Chondrocyte (in vitro differentiated cells): Measurements from ENCODE around the gene RPE. TPM values are rescaled to one million over a fixed set of nuclear protein-coding genes. Genes with fewer than 3 reads are reported as not detected.
A peak's percentile ranks its signal among the peaks of the same experiment; 100 is the strongest.

Experiments
- DNase-seq: peaks from one replicate; pipeline ENCODE4 v3.0.0; 2021; ENCODE audit warnings: mixed read lengths, low spot score
- H3K27ac Mint-ChIP-seq: one replicate; pipeline ENCODE4 v1.8.0; 2021; ENCODE audit warnings: mild to moderate bottlenecking, moderate library complexity, mixed read lengths; ENCODE audit not compliant: unreplicated experiment
- H3K27me3 Mint-ChIP-seq: 2 replicates; pipeline ENCODE4 v1.8.0; 2021; ENCODE audit warnings: low read depth, mixed read lengths
- H3K36me3 Mint-ChIP-seq: 2 replicates; pipeline ENCODE4 v1.8.0; 2021; ENCODE audit warnings: low read depth, mixed read lengths
- H3K4me1 Mint-ChIP-seq: 2 replicates; pipeline ENCODE4 v1.8.0; 2021; ENCODE audit warnings: low read depth, mild to moderate bottlenecking, mixed read lengths
- H3K4me3 Mint-ChIP-seq: one replicate; pipeline ENCODE4 v1.8.0; 2021; ENCODE audit warnings: mild to moderate bottlenecking, moderate library complexity, mixed read lengths; ENCODE audit not compliant: unreplicated experiment
- H3K9me3 Mint-ChIP-seq: 2 replicates; pipeline ENCODE4 v1.8.0; 2021; ENCODE audit warnings: low read depth, mixed read lengths
- total RNA-seq: library from RNA; stranded (reverse); gene quantifications from 3 replicates; pipeline ENCODE4 v1.2.1, GENCODE V29; 2021
- TF ChIP-seq, protein P1 (sequence below): fragments of 200-600 bp; sonication (generic); IDR thresholded peaks from 2 replicates; pipeline ENCODE4 v1.5.0; 2021; ENCODE audit warnings: antibody characterized with exemption, mild to moderate bottlenecking, moderate library complexity

The RPE gene
- total RNA-seq, 1 donor from 2014 or later, result 41.8 TPM

DNA sequence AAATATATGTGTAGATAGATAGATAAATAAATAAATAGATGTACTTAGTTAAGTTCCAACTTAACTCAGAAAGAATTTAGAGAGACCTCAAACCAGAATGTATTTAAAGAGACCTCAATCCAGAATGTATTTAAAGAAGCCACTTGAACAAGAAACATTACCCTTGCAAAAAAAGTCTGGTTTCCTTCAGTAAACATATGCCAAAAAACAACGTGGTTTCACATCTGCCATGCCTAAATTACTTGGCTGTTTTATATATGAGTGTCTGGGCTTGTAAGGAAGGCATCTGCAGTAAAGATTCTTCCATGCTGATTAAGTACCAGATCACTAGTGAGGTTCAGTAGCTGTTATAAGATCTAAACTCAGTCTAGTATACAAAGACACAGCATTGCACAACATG is 29.1 kb upstream of the RPE start:
- Mint-ChIP-seq H3K27me3 (peaks cover 10% of the 10 kb centered on the region), H3K27ac (no peak overlapping the region), H3K4me3 (no peak overlapping the region), H3K36me3 (no peaks in the 10 kb centered on the region), H3K4me1 (no peaks in the 10 kb centered on the region), H3K9me3 (no peaks in the 10 kb centered on the region)
- no peak for DNase-seq
- TF ChIP-seq, protein P1, sequence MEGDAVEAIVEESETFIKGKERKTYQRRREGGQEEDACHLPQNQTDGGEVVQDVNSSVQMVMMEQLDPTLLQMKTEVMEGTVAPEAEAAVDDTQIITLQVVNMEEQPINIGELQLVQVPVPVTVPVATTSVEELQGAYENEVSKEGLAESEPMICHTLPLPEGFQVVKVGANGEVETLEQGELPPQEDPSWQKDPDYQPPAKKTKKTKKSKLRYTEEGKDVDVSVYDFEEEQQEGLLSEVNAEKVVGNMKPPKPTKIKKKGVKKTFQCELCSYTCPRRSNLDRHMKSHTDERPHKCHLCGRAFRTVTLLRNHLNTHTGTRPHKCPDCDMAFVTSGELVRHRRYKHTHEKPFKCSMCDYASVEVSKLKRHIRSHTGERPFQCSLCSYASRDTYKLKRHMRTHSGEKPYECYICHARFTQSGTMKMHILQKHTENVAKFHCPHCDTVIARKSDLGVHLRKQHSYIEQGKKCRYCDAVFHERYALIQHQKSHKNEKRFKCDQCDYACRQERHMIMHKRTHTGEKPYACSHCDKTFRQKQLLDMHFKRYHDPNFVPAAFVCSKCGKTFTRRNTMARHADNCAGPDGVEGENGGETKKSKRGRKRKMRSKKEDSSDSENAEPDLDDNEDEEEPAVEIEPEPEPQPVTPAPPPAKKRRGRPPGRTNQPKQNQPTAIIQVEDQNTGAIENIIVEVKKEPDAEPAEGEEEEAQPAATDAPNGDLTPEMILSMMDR, result no peak

DNA sequence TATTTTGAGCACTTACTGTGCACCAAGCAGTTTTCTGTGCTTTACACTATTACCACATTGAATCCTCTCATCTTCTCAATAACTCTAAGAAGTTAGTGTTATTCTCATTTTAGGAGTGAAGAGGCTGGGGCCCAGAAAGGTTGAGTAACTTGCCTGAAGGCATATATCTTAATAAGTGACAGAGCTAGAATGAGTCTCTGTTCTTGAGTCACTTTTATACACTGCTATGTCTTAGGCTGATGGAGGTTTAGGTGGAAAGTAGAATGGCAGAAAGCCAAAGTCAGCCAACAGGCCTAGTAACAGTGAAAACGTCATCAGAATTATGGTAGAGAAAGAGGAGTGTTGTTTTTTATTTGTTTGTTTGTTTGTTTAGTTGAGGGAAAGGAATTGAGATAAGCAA is 27.9 kb upstream of the RPE start:
- no peaks in the 10 kb centered on the region for H3K9me3 Mint-ChIP-seq
- no peaks in the 10 kb centered on the region for H3K4me1 Mint-ChIP-seq
- no peak overlapping the region for H3K4me3 Mint-ChIP-seq
- no peak for DNase-seq
- no peaks in the 10 kb centered on the region for H3K36me3 Mint-ChIP-seq
- TF ChIP-seq, protein P1, result no peak
- no peak overlapping the region for H3K27ac Mint-ChIP-seq
- H3K27me3 Mint-ChIP-seq, result peaks cover 10% of the 10 kb centered on the region

DNA sequence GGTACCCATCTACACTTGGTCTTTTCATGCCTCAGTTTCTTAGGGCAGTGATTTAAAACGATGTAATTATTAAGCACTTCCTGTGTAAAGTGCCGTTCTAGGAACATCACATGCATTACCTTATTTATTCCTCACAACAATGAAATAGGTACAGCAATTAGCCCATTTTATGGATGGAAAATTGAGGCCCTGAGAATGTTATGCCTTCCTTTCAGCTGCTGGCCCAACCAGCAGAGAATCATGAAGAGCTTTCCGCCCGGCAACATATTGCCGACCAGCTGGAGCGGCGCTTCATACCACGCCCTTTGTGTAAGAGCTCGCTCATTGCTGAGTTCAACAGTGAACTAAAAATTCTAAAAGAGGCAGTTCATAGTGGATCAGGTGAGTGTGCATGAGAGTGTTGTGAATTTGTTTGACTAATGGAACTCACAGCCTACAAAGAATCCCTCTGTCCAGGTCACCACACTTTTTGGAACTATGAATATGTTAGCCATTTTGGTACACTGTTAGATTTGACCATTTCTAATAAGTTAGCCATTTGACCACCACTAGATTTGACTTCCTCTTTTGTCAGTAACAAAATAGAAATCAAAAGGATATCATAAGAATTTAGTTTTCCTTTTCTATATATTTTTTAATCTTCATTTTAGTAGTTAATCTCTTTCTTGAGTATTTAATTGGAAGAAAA is 25.6 kb upstream of the RPE start:
- DNase-seq, result no peak
- peaks cover 15% of the 10 kb centered on the region for H3K4me1 Mint-ChIP-seq
- peaks cover 6% of the 10 kb centered on the region for H3K27me3 Mint-ChIP-seq
- H3K27ac Mint-ChIP-seq, result no peak overlapping the region
- TF ChIP-seq, protein P1, result no peak
- H3K9me3 Mint-ChIP-seq, result no peaks in the 10 kb centered on the region
- no peaks in the 10 kb centered on the region for H3K36me3 Mint-ChIP-seq
- no peak overlapping the region for H3K4me3 Mint-ChIP-seq

DNA sequence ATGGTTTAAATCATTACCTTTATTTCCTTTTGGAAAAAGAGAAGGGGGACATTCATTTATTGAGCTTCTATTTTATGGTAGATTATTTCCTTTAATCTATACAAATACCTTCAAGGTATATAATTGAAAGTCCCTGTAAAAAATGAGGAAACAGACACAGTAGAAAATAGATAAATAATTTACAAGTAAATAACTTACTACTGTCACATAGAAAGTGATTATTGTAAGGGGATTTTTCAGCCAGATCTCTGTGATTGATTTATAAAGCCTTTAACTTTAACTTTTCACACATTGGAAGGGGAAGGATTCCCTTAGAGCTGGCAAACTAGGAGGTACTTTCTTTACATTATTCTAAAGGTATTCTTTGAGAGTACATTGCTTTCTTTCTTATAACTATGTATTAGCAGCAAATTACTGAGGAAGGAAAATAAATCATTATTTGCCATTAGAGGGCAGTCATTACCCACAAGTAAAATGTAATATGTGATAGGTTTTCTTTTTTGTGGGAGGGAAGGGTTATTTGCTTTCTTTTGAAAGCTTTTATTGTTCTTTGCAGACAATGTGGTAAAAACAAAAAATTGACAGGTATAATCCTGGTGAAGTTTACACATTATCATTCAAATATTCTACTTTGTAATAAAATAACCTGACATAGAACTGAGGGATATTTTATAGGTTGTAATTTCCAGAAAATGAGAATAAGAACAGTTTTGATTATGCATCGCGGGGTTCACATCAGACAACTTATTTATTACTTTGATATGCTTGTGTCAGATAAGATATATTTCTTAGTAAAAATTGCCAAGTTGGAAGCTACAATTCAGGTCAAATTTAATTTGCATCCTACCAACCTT is 24.8 kb upstream of the RPE start:
- Mint-ChIP-seq H3K27ac (no peak overlapping the region), H3K27me3 (peaks cover 5% of the 10 kb centered on the region), H3K36me3 (no peaks in the 10 kb centered on the region), H3K9me3 (no peaks in the 10 kb centered on the region), H3K4me1 (peaks cover 19% of the 10 kb centered on the region), H3K4me3 (no peak overlapping the region)
- TF ChIP-seq, protein P1, result peak; percentile 92
- DNase-seq, result no peak

DNA sequence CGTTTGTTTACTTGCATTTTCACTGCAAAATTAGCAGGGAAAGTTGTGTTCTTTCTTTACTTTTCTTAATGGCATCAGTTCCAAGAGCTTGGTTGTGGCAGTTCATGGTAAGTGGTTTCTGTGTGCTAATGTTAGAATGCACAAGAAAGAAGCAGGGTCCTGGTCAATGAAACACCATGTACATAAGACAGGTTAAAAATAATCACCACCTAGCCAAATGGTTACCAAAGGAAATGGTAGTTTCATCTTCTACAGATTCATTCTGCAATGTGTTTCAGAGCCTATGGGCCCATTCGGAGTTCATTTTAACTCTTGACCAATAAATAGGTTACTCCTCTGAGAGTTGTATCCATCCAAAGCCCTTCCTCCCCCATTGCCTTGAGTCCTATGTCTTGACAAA is 18.1 kb upstream of the RPE start:
- H3K36me3 Mint-ChIP-seq, result no peaks in the 10 kb centered on the region
- no peak overlapping the region for H3K4me3 Mint-ChIP-seq
- peaks cover 19% of the 10 kb centered on the region for H3K4me1 Mint-ChIP-seq
- no peak overlapping the region for H3K27ac Mint-ChIP-seq
- no peaks in the 10 kb centered on the region for H3K9me3 Mint-ChIP-seq
- no peak for DNase-seq
- peaks cover 25% of the 10 kb centered on the region for H3K27me3 Mint-ChIP-seq
- TF ChIP-seq, protein P1, result no peak
